Neural cell (in vitro differentiated cells): Measurements from ENCODE around the gene IL17D.

ENCODE experiments used
- CTCF ChIP-seq: fragments of 450-650 bp; IDR thresholded peaks from 2 replicates; pipeline ENCODE4 v1.5.1; 2014; ENCODE audit warnings: antibody characterized with exemption, mild to moderate bottlenecking, moderate library complexity; ENCODE audit not compliant: poor library complexity, severe bottlenecking
- EZH2 ChIP-seq: fragments of 200-600, 300-800 bp; shearing (Covaris generic), sonication (generic); IDR thresholded peaks from 2 replicates; pipeline ENCODE4 v1.6.1; 2014; ENCODE audit warnings: antibody characterized with exemption, low read length, borderline replicate concordance, mild to moderate bottlenecking; ENCODE audit not compliant: insufficient read depth, poor library complexity, severe bottlenecking
- REST ChIP-seq: IDR thresholded peaks from 2 replicates; pipeline ENCODE4 v1.6.1; 2012; ENCODE audit warnings: borderline replicate concordance
- TAF1 ChIP-seq: IDR thresholded peaks from 2 replicates; pipeline ENCODE4 v1.6.1; 2012; ENCODE audit warnings: low read depth

GRCh38 chr13:20713014-20713376 lies 9.5 kb downstream of the IL17D start:
- TF ChIP-seq CTCF (no peak), EZH2 (no peak), REST (no peak), TAF1 (no peak)
